Activated T-helper 1 cell treated with anti-CD3 and anti-CD28 coated beads, Interleukin-12 subunit alpha, Interleukin-12 subunit beta, Interleukin-2, Interleukin-4 antibody, amounts not matched to agents 30 ng/mL and 10 ng/mL and 1 ng/mL, durations not matched to agents 14 hours and 24 hours and 36 hours (primary cell): ENCODE data around the gene CAMTA1. TPM values are rescaled to one million over a fixed set of nuclear protein-coding genes. Genes with fewer than 3 reads are reported as not detected.

Source experiments
- DNase-seq: peaks from one replicate; pipeline ENCODE4 v3.0.0; 2021; ENCODE audit warnings: low spot score
- H3K27ac Mint-ChIP-seq: one replicate; pipeline ENCODE4 v1.8.0; 2021; ENCODE audit warnings: mild to moderate bottlenecking, mixed read lengths
- H3K27me3 Mint-ChIP-seq: one replicate; pipeline ENCODE4 v1.8.0; 2022; ENCODE audit warnings: mild to moderate bottlenecking, moderate library complexity, mixed read lengths; ENCODE audit not compliant: insufficient read depth
- H3K36me3 Mint-ChIP-seq: one replicate; pipeline ENCODE4 v1.8.0; 2021; ENCODE audit warnings: low read depth, mixed read lengths
- H3K4me1 Mint-ChIP-seq: one replicate; pipeline ENCODE4 v1.8.0; 2021; ENCODE audit warnings: low read depth, mixed read lengths
- H3K4me3 Mint-ChIP-seq: one replicate; pipeline ENCODE4 v1.8.0; 2021; ENCODE audit warnings: mild to moderate bottlenecking, moderate library complexity, mixed read lengths
- H3K9me3 Mint-ChIP-seq: one replicate; pipeline ENCODE4 v1.8.0; 2021; ENCODE audit warnings: mixed read lengths
- intact Hi-C: fragments of 100-400 bp; cut with micrococcal nuclease; formaldehyde crosslinking; loops from one replicate; pipeline ENCODE4 v1.15.1; 2024
- total RNA-seq: library from RNA; stranded (reverse); gene quantifications from 2 replicates; pipeline ENCODE4 v1.2.3, GENCODE V29; 2022

CAMTA1 gene
- total RNA-seq, 1 donor from 2014 or later: 57.2 TPM

GRCh38 chr1:7513081-7513480 lies 727.8 kb downstream of the CAMTA1 start:
- Mint-ChIP-seq H3K4me1 (no peaks in the 10 kb centered on the region), H3K27ac (no peak overlapping the region), H3K36me3 (no peaks in the 10 kb centered on the region), H3K27me3 (no peaks in the 10 kb centered on the region), H3K9me3 (no peaks in the 10 kb centered on the region), H3K4me3 (no peak overlapping the region)
- DNase-seq: no peak
- intact Hi-C loops: no loop called here

GRCh38 chr1:7515175-7515574 lies 729.9 kb downstream of the CAMTA1 start:
- Mint-ChIP-seq H3K36me3 (no peaks in the 10 kb centered on the region), H3K9me3 (no peaks in the 10 kb centered on the region), H3K4me3 (no peak overlapping the region), H3K27ac (no peak overlapping the region), H3K27me3 (no peaks in the 10 kb centered on the region), H3K4me1 (no peaks in the 10 kb centered on the region)
- intact Hi-C loops: no loop called here
- no peak for DNase-seq

GRCh38 chr1:7515904-7516303 lies 730.6 kb downstream of the CAMTA1 start:
- no peaks in the 10 kb centered on the region for H3K36me3 Mint-ChIP-seq
- DNase-seq: no peak
- no peak overlapping the region for H3K27ac Mint-ChIP-seq
- intact Hi-C loops: no loop called here
- H3K27me3 Mint-ChIP-seq: no peaks in the 10 kb centered on the region
- H3K9me3 Mint-ChIP-seq: peaks cover 4% of the 10 kb centered on the region
- H3K4me1 Mint-ChIP-seq: no peaks in the 10 kb centered on the region
- H3K4me3 Mint-ChIP-seq: no peak overlapping the region

- Mint-ChIP-seq H3K27me3 (no peaks in the 10 kb centered on the region), H3K36me3 (no peaks in the 10 kb centered on the region), H3K4me1 (no peaks in the 10 kb centered on the region), H3K9me3 (peaks cover 4% of the 10 kb centered on the region), H3K27ac (no peak overlapping the region), H3K4me3 (no peak overlapping the region)
- DNase-seq: no peak
- intact Hi-C loops: no loop called here
These were observed 731.1 kb downstream of the CAMTA1 start for GRCh38 chr1:7516341-7516740.

- H3K4me1 Mint-ChIP-seq: no peaks in the 10 kb centered on the region
- H3K36me3 Mint-ChIP-seq: no peaks in the 10 kb centered on the region
- no peak for DNase-seq
- H3K9me3 Mint-ChIP-seq: peaks cover 4% of the 10 kb centered on the region
- H3K27ac Mint-ChIP-seq: no peak overlapping the region
- intact Hi-C loops: no loop called here
- no peaks in the 10 kb centered on the region for H3K27me3 Mint-ChIP-seq
- H3K4me3 Mint-ChIP-seq: no peak overlapping the region
These were observed 731.7 kb downstream of the CAMTA1 start for GRCh38 chr1:7516929-7517328.

- Mint-ChIP-seq H3K9me3 (peaks cover 4% of the 10 kb centered on the region), H3K4me3 (no peak overlapping the region), H3K27ac (no peak overlapping the region), H3K4me1 (no peaks in the 10 kb centered on the region), H3K27me3 (no peaks in the 10 kb centered on the region), H3K36me3 (no peaks in the 10 kb centered on the region)
- DNase-seq: no peak
- intact Hi-C loops: no loop called here
These were observed 732.5 kb downstream of the CAMTA1 start for GRCh38 chr1:7517611-7518330.

- intact Hi-C loops: no loop called here
- Mint-ChIP-seq H3K4me3 (no peak overlapping the region), H3K36me3 (no peaks in the 10 kb centered on the region), H3K4me1 (no peaks in the 10 kb centered on the region), H3K27ac (no peak overlapping the region), H3K9me3 (peaks cover 4% of the 10 kb centered on the region), H3K27me3 (no peaks in the 10 kb centered on the region)
- DNase-seq: no peak
These were observed 733.2 kb downstream of the CAMTA1 start for GRCh38 chr1:7518411-7518810.

DNA sequence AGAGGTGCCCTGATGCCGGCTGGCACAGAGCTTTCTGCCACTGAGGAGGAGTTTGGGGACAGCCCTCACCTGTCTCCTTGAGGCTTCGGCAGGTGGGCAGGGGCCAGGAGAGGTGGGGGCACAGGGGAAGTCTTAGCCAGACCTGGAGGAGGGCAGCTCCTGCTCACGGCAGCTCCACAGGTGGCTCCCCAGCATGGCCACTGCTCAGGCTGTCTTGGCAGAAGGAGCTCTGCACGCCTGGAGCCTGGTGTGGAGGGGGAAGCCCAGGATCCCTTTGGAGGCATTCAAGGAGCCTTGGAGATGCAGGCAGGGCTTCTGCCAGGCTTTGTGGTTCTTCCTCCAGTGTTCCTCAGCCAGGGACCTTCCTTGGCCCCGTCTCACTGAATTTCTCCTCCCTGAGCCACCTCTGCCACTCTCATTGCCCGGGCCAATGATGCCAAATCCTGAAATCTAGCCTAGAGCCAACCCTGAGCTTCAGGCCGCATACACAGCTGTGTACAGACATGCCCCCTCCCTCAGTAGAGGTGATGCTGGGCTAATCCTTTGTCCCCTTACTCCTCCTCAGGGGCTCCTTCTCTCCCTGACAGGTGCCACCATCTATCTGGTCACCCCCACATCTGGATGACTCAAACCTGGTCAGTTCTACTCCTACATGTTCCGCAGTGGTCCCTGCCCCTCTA lies 734.1 kb downstream of the CAMTA1 start:
- Mint-ChIP-seq H3K27ac (no peak overlapping the region), H3K4me1 (no peaks in the 10 kb centered on the region), H3K27me3 (no peaks in the 10 kb centered on the region), H3K4me3 (no peak overlapping the region), H3K9me3 (peaks cover 4% of the 10 kb centered on the region), H3K36me3 (no peaks in the 10 kb centered on the region)
- intact Hi-C loops: no loop called here
- no peak for DNase-seq

GRCh38 chr1:7519861-7520395 lies 734.7 kb downstream of the CAMTA1 start:
- peaks cover 4% of the 10 kb centered on the region for H3K9me3 Mint-ChIP-seq
- intact Hi-C loops: no loop called here
- H3K4me1 Mint-ChIP-seq: no peaks in the 10 kb centered on the region
- no peak for DNase-seq
- H3K4me3 Mint-ChIP-seq: no peak overlapping the region
- no peak overlapping the region for H3K27ac Mint-ChIP-seq
- no peaks in the 10 kb centered on the region for H3K27me3 Mint-ChIP-seq
- no peaks in the 10 kb centered on the region for H3K36me3 Mint-ChIP-seq

GRCh38 chr1:7520496-7520895 lies 735.2 kb downstream of the CAMTA1 start:
- Mint-ChIP-seq H3K27me3 (no peaks in the 10 kb centered on the region), H3K9me3 (peaks cover 4% of the 10 kb centered on the region), H3K4me1 (no peaks in the 10 kb centered on the region), H3K4me3 (no peak overlapping the region), H3K27ac (no peak overlapping the region), H3K36me3 (no peaks in the 10 kb centered on the region)
- no peak for DNase-seq
- intact Hi-C loops: no loop called here

DNA sequence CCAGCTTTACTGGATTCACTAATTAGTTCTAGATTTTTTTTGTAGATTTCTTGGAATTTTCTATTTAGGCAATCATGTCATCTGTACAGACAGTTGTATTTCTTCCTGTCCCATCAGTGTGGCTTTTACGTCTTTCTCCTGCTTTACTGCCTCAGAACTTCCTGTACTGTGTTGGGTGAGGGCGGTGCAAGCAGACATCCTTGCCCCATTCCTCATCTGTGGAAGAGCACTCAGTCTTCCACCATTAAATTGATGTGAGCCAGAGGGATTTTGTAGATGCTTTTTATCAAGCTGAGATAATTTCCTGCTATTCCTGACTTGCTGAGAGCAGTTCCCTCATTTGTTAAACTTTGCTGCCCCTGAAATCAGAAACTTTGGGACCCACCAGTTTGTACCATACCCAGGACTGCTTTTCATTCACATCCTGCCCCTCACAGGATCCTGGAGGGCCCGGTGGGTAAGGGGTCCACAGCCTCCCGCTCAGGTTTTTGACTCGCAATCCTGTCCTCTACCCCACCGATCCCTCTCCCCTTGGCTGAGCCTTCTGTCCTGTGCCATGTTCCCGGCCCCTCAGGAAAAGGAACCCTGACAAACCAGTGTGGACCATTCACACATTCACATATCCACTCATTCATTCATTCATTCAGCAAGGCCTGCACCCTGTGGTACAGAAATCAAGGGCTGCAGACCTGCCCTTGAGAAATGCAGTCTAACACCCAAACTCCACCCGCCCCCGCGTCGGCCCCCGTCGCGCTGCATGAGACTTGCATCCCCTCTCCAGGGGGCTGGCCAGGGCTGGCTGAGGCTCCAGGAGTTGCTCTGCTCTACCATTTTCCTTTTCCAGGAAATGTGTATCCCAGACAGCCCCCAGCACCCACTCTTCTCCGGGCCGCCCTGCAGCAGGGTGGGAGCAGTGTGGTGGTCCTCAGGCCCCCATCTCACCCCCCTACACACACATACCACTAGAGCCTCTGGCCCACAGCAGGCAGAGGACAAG lies 739.4 kb downstream of the CAMTA1 start:
- intact Hi-C loops: no loop called here
- H3K9me3 Mint-ChIP-seq: peaks cover 4% of the 10 kb centered on the region
- H3K4me3 Mint-ChIP-seq: no peak overlapping the region
- no peaks in the 10 kb centered on the region for H3K27me3 Mint-ChIP-seq
- no peak for DNase-seq
- H3K4me1 Mint-ChIP-seq: no peaks in the 10 kb centered on the region
- H3K36me3 Mint-ChIP-seq: no peaks in the 10 kb centered on the region
- no peak overlapping the region for H3K27ac Mint-ChIP-seq

- Mint-ChIP-seq H3K4me3 (no peak overlapping the region), H3K27me3 (no peaks in the 10 kb centered on the region), H3K27ac (no peak overlapping the region), H3K9me3 (peaks cover 4% of the 10 kb centered on the region), H3K36me3 (no peaks in the 10 kb centered on the region), H3K4me1 (no peaks in the 10 kb centered on the region)
- intact Hi-C loops: no loop called here
- DNase-seq: no peak
These were observed 740.2 kb downstream of the CAMTA1 start for GRCh38 chr1:7525338-7526063.
